ENCODE results near the gene BCAR3. TPM values are rescaled to one million over a fixed set of nuclear protein-coding genes. Genes with fewer than 3 reads are reported as not detected.

The BCAR3 gene
- total RNA-seq, 1 donor from 2014 or later = 38.5 TPM

GRCh38 chr1:93525431-93525830, 156.2 kb downstream of the BCAR3 start:
- H3K4me1 Mint-ChIP-seq = no peaks in the 10 kb centered on the region
- no peaks in the 10 kb centered on the region for H3K27me3 Mint-ChIP-seq (ENCODE audit: low read depth)
- H3K4me3 Mint-ChIP-seq = no peak overlapping the region
- H3K27ac Mint-ChIP-seq (ENCODE audit: unreplicated experiment) = no peak overlapping the region
- no peak for TF ChIP-seq CTCF (conservative IDR thresholded peaks at IDR 0.05)
- no peak for DNase-seq (ENCODE audit: low read depth, low spot score)
- peaks cover 5% of the 10 kb centered on the region for H3K9me3 Mint-ChIP-seq
- peaks cover 19% of the 10 kb centered on the region for H3K36me3 Mint-ChIP-seq (ENCODE audit: low read depth)

- H3K4me1 Mint-ChIP-seq = no peaks in the 10 kb centered on the region
- H3K4me3 Mint-ChIP-seq = no peak overlapping the region
- H3K27ac Mint-ChIP-seq (ENCODE audit: unreplicated experiment) = no peak overlapping the region
- H3K36me3 Mint-ChIP-seq (ENCODE audit: low read depth) = peaks cover 16% of the 10 kb centered on the region
- no peak for DNase-seq (ENCODE audit: low read depth, low spot score)
- no peaks in the 10 kb centered on the region for H3K27me3 Mint-ChIP-seq (ENCODE audit: low read depth)
- no peak for TF ChIP-seq CTCF (conservative IDR thresholded peaks at IDR 0.05)
- peaks cover 5% of the 10 kb centered on the region for H3K9me3 Mint-ChIP-seq
Observed at GRCh38 chr1:93522721-93523120, 158.9 kb downstream of the BCAR3 start.

GRCh38 chr1:93521618-93522017, 160.0 kb downstream of the BCAR3 start:
- Mint-ChIP-seq H3K4me3 (no peak overlapping the region), H3K4me1 (no peaks in the 10 kb centered on the region), H3K27ac (ENCODE audit: unreplicated experiment) (no peak overlapping the region), H3K27me3 (ENCODE audit: low read depth) (no peaks in the 10 kb centered on the region), H3K36me3 (ENCODE audit: low read depth) (peaks cover 17% of the 10 kb centered on the region), H3K9me3 (peaks cover 5% of the 10 kb centered on the region)
- no peak for TF ChIP-seq CTCF (conservative IDR thresholded peaks at IDR 0.05)
- no peak for DNase-seq (ENCODE audit: low read depth, low spot score)

- Mint-ChIP-seq H3K27ac (ENCODE audit: unreplicated experiment) (no peak overlapping the region), H3K4me1 (no peaks in the 10 kb centered on the region), H3K36me3 (ENCODE audit: low read depth) (peaks cover 16% of the 10 kb centered on the region), H3K9me3 (peaks cover 5% of the 10 kb centered on the region), H3K4me3 (no peak overlapping the region), H3K27me3 (ENCODE audit: low read depth) (no peaks in the 10 kb centered on the region)
- TF ChIP-seq CTCF (conservative IDR thresholded peaks at IDR 0.05) = no peak
- no peak for DNase-seq (ENCODE audit: low read depth, low spot score)
Observed at GRCh38 chr1:93519199-93519829, 162.3 kb downstream of the BCAR3 start.

- TF ChIP-seq CTCF (conservative IDR thresholded peaks at IDR 0.05) = no peak
Observed at GRCh38 chr1:93518516-93518915, 163.1 kb downstream of the BCAR3 start.

More at GRCh38 chr1:93518516-93518915, 163.1 kb downstream of the BCAR3 start:
- Mint-ChIP-seq H3K36me3 (ENCODE audit: low read depth) (peaks cover 16% of the 10 kb centered on the region), H3K4me1 (no peaks in the 10 kb centered on the region), H3K4me3 (no peak overlapping the region), H3K27me3 (ENCODE audit: low read depth) (no peaks in the 10 kb centered on the region), H3K27ac (ENCODE audit: unreplicated experiment) (no peak overlapping the region), H3K9me3 (peaks cover 5% of the 10 kb centered on the region)
- DNase-seq (ENCODE audit: low read depth, low spot score) = no peak

Data from neural crest cell (in vitro differentiated cells).